ENCODE results near the gene RGS10. TPM values are rescaled to one million over a fixed set of nuclear protein-coding genes. Genes with fewer than 3 reads are reported as not detected.
A peak's percentile ranks its signal among the peaks of the same experiment; 100 is the strongest.

Gene RGS10
- total and polyA plus RNA-seq, 7 donors, result 54.1 to 192 (median 125) TPM

DNA sequence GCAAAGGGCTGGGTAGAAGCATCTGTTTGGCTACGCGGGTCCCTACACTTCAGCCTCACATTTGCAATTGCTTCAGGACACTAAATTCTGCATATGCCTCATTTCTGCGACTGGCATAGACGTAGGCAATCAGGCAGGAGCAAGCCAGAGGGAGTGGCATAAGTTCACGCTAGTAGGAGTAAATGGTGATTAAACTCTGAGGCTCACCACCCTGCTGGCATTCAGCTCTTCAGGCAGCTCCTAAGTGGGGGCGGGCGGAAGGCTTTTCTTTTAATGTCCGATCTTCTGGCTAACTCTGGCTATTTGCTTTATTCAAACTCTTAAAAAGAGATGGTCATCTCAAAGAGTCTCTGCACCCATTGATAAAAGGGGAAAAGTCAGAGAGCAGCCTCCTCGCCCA is 45.3 kb downstream of the RGS10 start:
- Histone ChIP-seq H3K36me3 (peaks cover 0 to 21% (median 0%) of the 10 kb centered on the region in 4 donors), H3K9me3 (no peaks in the 10 kb centered on the region), H3K27me3 (no peaks in the 10 kb centered on the region), H3K4me1 (peaks cover 0 to 39% (median 34%) of the 10 kb centered on the region in 4 donors), H3K27ac (no peak overlapping the region), H3K4me3 (no peak overlapping the region)
- DNase-seq, result no peak
- TF ChIP-seq EP300 (IDR thresholded peaks at IDR 0.05) (no peak), POLR2AphosphoS5 (IDR thresholded peaks at IDR 0.05) (no peak), POLR2A (IDR thresholded peaks at IDR 0.05) (no peak)
- TF ChIP-seq, protein P1, sequence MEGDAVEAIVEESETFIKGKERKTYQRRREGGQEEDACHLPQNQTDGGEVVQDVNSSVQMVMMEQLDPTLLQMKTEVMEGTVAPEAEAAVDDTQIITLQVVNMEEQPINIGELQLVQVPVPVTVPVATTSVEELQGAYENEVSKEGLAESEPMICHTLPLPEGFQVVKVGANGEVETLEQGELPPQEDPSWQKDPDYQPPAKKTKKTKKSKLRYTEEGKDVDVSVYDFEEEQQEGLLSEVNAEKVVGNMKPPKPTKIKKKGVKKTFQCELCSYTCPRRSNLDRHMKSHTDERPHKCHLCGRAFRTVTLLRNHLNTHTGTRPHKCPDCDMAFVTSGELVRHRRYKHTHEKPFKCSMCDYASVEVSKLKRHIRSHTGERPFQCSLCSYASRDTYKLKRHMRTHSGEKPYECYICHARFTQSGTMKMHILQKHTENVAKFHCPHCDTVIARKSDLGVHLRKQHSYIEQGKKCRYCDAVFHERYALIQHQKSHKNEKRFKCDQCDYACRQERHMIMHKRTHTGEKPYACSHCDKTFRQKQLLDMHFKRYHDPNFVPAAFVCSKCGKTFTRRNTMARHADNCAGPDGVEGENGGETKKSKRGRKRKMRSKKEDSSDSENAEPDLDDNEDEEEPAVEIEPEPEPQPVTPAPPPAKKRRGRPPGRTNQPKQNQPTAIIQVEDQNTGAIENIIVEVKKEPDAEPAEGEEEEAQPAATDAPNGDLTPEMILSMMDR (IDR thresholded peaks at IDR 0.05), result no peak
- intact Hi-C loops (cut with DNase I), result no loop called here
- 89 to 95% methylated on average over 9 of the region's 9 CpGs for WGBS, 2 donors

DNA sequence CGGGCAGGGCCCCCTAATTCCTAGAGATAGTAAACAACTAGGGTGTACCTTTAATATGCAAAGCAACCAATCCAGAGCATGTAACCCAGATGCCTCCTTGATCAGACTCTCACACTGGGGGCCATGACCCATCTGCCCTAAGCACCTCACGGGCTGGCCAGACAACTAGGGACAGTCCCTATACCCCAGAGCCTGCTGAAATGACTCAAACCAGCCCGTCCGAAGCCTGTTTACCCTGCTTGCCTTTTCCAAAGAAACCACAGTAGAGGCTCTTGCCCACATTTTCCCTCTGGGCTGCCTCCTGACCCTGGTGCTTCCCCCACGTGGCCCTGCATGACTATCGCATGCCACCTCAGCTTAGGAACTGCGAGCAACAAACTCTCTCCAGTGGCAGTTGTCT is 46.2 kb downstream of the RGS10 start:
- intact Hi-C loops (cut with DNase I), result no loop called here
- Histone ChIP-seq H3K36me3 (peaks cover 0 to 21% (median 0%) of the 10 kb centered on the region in 4 donors), H3K9me3 (no peaks in the 10 kb centered on the region), H3K27ac (no peak overlapping the region), H3K4me3 (no peak overlapping the region), H3K4me1 (peaks cover 0 to 38% (median 34%) of the 10 kb centered on the region in 4 donors), H3K27me3 (no peaks in the 10 kb centered on the region)
- TF ChIP-seq EP300 (IDR thresholded peaks at IDR 0.05) (no peak), POLR2A (IDR thresholded peaks at IDR 0.05) (no peak), POLR2AphosphoS5 (IDR thresholded peaks at IDR 0.05) (no peak)
- TF ChIP-seq, protein P1 (IDR thresholded peaks at IDR 0.05), result no peak
- no peak for DNase-seq
- WGBS, 2 donors, result 73 to 84% methylated on average over 7 of the region's 7 CpGs

DNA sequence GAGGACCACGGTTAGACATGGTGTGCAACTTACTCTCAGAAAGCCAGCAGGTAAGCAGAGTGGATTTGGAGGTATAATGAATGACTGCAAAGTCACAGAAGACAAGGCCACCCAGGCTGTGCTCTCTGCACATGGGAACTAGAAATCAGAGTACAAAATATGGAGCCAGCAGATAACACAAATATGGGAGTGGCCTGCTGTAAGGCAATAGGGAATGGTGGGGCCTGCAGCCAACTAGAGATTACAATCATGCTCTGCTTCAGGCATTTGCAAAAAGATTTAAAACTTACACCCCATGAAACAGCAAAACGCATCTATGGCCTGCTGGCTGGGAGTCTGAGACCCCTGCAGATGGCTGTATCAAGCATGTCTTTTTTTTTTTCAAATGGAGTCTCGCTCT is 47.0 kb downstream of the RGS10 start:
- TF ChIP-seq, protein P1 (IDR thresholded peaks at IDR 0.05), result no peak
- no peak for TF ChIP-seq POLR2A (IDR thresholded peaks at IDR 0.05)
- no peak for TF ChIP-seq EP300 (IDR thresholded peaks at IDR 0.05)
- no peak for TF ChIP-seq POLR2AphosphoS5 (IDR thresholded peaks at IDR 0.05)
- peak overlapping the region in 3 of 4 donors; percentile 50 to 59 (median 58) for H3K27ac ChIP-seq
- H3K9me3 ChIP-seq, result no peaks in the 10 kb centered on the region
- intact Hi-C loops (cut with DNase I), result no loop called here
- no peaks in the 10 kb centered on the region for H3K27me3 ChIP-seq
- H3K36me3 ChIP-seq, result peaks cover 0 to 21% (median 0%) of the 10 kb centered on the region in 4 donors
- WGBS, 2 donors, result 90 to 92% methylated on average over 3 of the region's 3 CpGs
- no peak for DNase-seq
- no peak overlapping the region for H3K4me3 ChIP-seq
- peaks cover 0 to 31% (median 28%) of the 10 kb centered on the region in 4 donors for H3K4me1 ChIP-seq

DNA sequence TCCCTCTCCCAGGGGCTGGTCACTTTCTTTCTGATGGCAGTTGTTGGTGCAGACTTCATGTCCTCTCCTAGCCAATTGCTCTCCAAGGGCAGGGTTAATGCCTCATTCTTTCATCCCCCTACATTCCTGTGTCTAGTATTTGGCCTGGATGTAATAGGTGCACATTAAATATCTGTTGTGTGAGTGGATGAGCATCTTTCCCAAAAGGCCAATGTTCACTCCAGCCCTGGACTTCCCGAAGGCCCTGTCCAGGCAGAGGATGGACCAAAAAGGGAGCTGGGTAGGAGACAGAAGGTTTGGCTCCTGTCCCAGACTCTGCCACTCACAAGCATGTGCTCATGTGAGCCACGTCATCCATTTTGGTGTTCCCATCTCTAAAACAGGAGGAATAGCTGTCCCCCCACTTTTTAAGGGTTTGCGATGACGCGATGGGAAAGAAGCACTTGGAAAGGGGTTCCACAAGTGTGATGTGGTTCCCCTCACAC is 47.5 kb downstream of the RGS10 start:
- no peaks in the 10 kb centered on the region for H3K27me3 ChIP-seq
- 87 to 88% methylated on average over 5 of the region's 5 CpGs for WGBS, 2 donors
- no peak overlapping the region for H3K4me3 ChIP-seq
- intact Hi-C loops (cut with DNase I), result no loop called here
- peak; percentile 74 for DNase-seq
- peaks cover 0 to 21% (median 0%) of the 10 kb centered on the region in 4 donors for H3K36me3 ChIP-seq
- H3K4me1 ChIP-seq, result peaks cover 0 to 27% (median 24%) of the 10 kb centered on the region in 4 donors
- TF ChIP-seq POLR2AphosphoS5 (IDR thresholded peaks at IDR 0.05), result no peak
- H3K9me3 ChIP-seq, result no peaks in the 10 kb centered on the region
- H3K27ac ChIP-seq, result peak overlapping the region; percentile 3 to 59 (median 54)

DNA sequence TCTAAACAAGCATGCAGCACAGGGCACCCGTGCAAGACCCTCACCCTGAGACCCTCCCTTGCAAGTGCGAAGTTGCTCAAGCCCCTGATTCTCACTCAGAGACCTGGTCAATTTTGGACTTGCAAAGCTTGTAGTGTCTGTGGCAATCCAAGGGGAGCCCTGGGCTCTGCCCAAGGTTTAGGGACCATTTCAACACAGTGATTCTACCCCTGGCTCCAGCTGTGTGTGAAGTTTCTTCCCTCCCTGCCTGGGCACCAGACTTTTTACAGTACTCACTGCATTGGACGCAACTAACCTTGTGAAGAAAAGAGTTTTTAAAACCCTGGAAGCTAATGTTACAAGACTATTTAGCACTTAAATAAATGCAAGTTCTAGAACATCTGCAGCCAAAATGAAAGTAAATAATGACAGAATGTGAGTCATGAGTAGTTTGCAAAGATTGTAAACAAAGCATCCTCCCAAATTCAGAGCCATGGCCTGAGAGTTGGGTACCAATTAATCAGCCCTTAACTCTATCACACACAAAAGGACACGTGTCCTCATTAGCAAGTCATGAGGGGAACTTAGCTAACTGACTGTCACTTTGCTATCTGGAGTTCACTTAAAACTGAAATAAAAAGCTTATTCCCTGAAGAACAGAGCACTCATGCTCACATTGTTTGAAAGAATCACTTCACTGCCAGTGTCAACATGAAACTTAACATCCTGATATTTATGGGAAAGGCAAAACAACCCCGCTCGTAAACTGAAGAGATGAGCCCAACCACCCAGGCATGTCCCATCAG is 48.1 kb downstream of the RGS10 start:
- Histone ChIP-seq H3K4me1 (peaks cover 0 to 27% (median 24%) of the 10 kb centered on the region in 4 donors), H3K36me3 (peaks cover 0 to 16% (median 0%) of the 10 kb centered on the region in 4 donors), H3K4me3 (no peak overlapping the region), H3K9me3 (no peaks in the 10 kb centered on the region), H3K27me3 (no peaks in the 10 kb centered on the region), H3K27ac (peak overlapping the region; percentile 3 to 59 (median 54))
- peak; percentile 74 for DNase-seq
- TF ChIP-seq, protein P1 (IDR thresholded peaks at IDR 0.05), result no peak
- TF ChIP-seq POLR2AphosphoS5 (IDR thresholded peaks at IDR 0.05), result no peak
- peak in 1 of 4 donors; percentile 18 for TF ChIP-seq EP300 (IDR thresholded peaks at IDR 0.05)
- 64 to 66% methylated on average over 6 of the region's 6 CpGs for WGBS, 2 donors
- intact Hi-C loops (cut with DNase I), result no loop called here

Measured in sigmoid colon (tissue), 7 donors.